HG03280 (cell line): ENCODE data around the gene ATF6B.
"Not testable (repeated sequence)": the region's sequence is repeated elsewhere in the genome, so short reads cannot be mapped to it uniquely, and the experiment has no call there.

Experiments
- ATAC-seq: cut with Tn5 transposase; IDR thresholded peaks from one replicate; pipeline ENCODE4 v1.9.1; 2021; ENCODE audit warnings: mild to moderate bottlenecking, moderate library complexity; ENCODE audit not compliant: unreplicated experiment

Gene ATF6B

GRCh38 chr6:32108727-32109113 is 19.3 kb downstream of the ATF6B start:
- no peak for ATAC-seq

- ATAC-seq, result no peak
These were observed 19.9 kb downstream of the ATF6B start for GRCh38 chr6:32108094-32108627.

GRCh38 chr6:32107406-32107805 is 20.6 kb downstream of the ATF6B start:
- ATAC-seq, result no peak

- no peak for ATAC-seq
These were observed 22.6 kb downstream of the ATF6B start for GRCh38 chr6:32105433-32105832.

GRCh38 chr6:32102255-32102654 is 25.8 kb downstream of the ATF6B start:
- ATAC-seq, result no peak

GRCh38 chr6:32100251-32100650 is 27.8 kb downstream of the ATF6B start:
- ATAC-seq, result not testable (repeated sequence)

- no peak for ATAC-seq
These were observed 30.7 kb downstream of the ATF6B start for GRCh38 chr6:32097364-32097763.

- ATAC-seq, result no peak
These were observed 31.4 kb downstream of the ATF6B start for GRCh38 chr6:32096394-32097258.

GRCh38 chr6:32096087-32096393 is 32.0 kb downstream of the ATF6B start:
- no peak for ATAC-seq

GRCh38 chr6:32095338-32096086 is 32.5 kb downstream of the ATF6B start:
- ATAC-seq, result no peak

- no peak for ATAC-seq
These were observed 35.1 kb downstream of the ATF6B start for GRCh38 chr6:32092760-32093497.

- ATAC-seq, result no peak
These were observed 38.8 kb downstream of the ATF6B start for GRCh38 chr6:32089082-32089828.

- no peak for ATAC-seq
These were observed 39.5 kb downstream of the ATF6B start for GRCh38 chr6:32088487-32089049.

GRCh38 chr6:32087574-32088486 is 40.2 kb downstream of the ATF6B start:
- no peak for ATAC-seq

GRCh38 chr6:32086661-32087573 is 41.1 kb downstream of the ATF6B start:
- ATAC-seq, result no peak

- no peak for ATAC-seq
These were observed 42.1 kb downstream of the ATF6B start for GRCh38 chr6:32085759-32086459.

- no peak for ATAC-seq
These were observed 43.3 kb downstream of the ATF6B start for GRCh38 chr6:32084780-32085179.
